Measurements from ENCODE around the gene PLPP1.

PLPP1 gene

DNA sequence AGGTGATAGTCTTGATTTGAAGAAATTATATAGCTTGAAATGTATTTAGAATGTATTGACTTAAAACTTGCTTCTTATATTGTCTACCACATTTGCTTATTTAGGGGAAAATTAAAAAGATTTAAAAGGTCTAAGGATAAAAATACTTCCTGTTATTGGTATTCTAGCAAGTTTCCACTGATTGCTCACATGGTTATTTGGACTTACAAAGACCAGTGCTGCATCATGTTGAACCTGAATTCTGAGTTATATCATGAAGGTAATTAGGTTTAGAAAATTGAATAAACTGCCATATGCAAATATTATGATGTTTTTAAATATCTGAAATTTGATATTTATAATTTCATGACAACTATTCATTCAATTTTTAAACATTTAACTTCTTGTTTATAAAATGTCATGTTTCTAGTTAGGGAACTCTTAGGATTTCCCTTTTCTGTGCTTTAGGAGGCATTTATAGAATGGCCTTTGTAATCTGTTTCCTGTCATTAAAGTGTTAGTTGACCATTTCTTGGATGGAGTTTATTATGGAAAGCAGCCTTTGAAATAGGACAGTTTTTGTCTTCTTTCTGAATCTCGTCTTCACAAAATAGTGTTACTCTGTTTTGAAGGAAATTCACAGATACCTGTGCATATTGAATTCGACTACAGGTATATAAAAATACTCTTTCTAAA, 141.1 kb downstream of the PLPP1 start:
- DNase-seq = no peak

DNA sequence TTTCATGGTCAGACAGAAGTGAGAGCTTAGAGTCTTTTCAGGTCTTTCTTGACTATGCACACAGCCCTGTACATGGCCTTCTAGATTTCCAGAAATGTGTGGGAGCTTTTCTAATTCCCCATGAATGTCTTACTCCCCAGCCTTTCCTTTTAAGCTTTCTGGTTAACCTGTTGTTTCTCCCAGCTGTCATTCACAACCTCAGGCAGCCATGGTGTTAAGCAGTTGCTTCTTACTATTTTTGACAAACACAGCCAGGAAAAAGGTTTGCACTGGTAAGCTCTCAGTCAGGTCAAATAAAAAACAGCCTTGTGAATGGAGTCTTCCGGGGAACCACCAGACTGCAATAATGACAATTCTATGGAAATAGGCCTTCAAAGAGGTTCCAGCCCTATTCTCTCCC, 142.1 kb downstream of the PLPP1 start:
- no peak for DNase-seq

DNA sequence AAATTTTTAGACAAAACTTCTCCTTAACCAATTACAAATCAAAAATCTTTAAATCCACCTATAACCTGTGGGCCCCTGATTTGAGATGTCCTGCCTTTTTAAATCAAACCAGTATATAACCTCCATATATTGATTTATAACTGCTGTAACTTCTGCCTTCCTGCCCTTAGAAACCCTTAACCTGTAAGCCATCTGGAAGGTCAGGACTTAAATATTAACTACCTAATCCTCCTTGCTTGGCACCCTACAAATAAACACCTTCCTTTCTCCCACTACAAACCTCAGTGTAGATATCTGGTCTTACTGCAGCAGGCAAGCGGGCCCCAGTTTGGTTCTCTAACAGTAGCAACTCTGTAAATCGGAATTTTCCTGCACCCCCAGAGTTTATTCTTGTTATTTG, 143.1 kb downstream of the PLPP1 start:
- DNase-seq = no peak

DNA sequence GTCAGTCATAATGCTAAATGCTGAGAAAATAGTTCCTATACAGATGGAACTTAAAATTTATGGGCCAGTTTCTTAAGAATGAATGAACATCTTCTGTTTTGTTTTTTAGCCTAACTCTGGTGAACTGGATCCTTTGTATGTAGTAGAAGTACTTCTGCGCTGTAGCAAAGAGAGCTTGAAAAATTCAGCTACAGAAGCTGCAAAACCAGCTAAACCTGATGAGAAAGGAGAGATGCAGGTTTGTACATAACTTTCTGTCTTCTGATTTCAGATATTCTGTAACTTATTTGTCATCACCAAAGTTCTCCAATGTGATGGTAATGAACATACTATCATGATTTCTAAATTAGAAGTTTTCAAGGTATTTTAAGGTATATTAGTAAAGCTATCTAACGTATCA, 146.9 kb downstream of the PLPP1 start:
- DNase-seq = no peak

DNA sequence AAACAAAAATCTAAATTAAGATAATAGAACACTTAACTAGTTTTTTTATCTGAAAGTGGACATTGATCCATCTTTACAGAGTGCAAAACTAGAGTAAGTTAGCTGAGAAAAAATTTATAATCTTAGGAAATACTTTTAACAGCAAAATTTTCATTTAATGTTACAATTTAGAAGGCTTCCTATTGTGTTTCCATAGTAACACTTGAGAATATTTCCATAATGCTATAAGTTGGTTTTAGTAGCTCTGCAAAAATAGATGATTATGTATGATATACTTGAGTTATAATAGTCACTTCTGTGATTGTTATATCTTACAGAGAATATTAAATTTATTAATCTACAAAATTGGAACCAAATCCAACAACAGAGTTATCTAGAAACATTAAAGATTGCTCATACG, 148.4 kb downstream of the PLPP1 start:
- DNase-seq = no peak

DNA sequence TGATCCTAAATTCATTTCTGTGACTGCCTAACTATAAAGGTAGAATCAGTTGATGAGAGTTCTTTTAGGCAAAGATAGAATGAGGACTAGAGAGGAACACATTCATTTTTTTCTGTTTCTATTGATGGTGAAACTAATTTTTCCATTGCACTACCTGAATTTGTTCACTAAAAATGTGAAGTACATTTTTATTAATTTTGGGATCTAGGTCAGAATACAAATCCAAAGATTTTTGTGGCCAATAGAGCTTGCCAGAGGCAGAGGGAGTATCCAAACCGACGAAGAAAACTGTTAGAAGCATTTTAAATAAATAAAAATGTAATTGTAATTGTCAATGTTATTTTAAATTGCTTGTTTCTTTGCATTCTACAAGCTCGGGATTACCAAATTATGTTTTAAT, 148.9 kb downstream of the PLPP1 start:
- DNase-seq = no peak

DNA sequence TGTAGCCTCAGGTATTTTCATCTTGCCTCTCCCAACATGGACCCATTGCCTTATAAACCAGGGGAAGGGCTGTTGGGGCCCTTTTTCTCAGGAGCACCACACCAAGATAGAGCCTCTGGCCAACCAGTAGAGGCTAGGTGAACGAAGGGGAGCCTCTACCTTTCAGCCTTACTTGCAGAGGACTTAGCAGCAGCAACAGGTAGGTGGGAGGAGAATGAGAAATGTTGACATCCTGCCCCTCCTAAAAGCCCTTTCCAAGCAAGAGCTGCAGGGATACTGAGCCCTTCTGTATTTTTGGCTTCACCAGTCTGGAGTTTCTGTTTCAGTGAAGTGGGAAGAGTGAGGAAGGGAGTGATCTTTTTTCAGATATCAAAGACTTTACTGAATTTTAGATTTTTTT, 149.5 kb downstream of the PLPP1 start:
- no peak for DNase-seq

DNA sequence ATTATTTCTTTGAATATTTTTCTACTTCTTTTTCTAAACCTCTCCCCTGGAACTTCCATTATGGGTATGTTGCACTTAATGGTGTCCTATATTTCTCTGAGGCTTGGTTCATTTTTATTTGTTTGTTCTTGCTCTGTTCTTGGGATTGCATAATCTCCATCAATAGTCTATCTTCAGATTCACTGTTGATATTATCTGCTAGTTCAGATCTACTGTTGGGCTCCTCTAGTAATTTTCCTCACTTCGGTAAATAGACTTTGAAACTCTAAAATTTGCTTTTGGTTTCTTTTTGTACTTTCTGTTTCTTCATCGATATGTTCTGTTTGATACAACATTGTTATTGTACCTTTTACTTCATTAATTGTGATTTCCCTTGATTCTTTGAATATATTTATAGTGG, 150.7 kb downstream of the PLPP1 start:
- no peak for DNase-seq

DNA sequence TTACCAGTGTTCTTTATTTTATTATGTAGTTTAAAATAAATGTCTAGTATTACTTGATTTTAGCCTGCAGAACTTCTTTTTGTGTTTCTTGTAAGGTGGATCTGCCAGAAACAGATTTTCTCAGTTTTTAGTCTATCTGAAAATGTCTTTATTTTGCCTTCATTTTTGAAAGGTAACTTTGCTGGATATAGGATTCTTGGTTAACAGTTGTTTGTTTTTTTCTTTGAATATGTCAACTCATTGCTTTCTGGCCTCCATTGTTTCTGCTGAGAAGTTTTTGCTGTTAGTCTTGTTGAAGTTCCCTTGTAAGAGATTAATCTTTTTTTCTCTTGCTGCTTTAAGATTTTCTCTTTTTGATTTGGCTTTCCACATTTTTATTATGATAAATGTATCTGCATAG, 151.5 kb downstream of the PLPP1 start:
- DNase-seq = no peak

DNA sequence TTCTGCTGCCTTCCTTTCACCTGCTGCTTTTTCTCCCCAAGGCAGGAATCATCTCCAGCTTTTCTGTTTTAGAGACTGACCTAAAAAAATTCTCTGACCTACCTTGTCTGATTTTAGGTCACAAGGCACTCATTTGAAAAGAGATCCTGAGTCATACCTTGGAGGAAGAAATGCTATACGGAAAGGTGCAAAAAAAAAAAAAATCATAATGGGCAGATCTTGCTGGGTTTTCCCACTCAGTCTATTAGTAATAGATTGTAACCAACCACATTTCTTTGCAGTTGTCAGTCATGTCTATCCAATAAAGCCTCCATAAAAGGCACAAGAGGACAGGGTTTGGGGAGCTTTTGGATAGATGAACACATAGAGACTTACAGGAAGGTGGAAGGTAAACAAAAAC, 157.0 kb downstream of the PLPP1 start:
- no peak for DNase-seq

Measured in EL (cell line).